GM12878 (cell line): ENCODE results near the gene WNT5B. TPM values are rescaled to one million over a fixed set of nuclear protein-coding genes. Genes with fewer than 3 reads are reported as not detected.

Experiments
- CHD4 ChIP-seq: fragments of 200-600 bp; sonication (generic); IDR thresholded peaks from 2 replicates; pipeline ENCODE4 v1.6.1; 2016; ENCODE audit warnings: mild to moderate bottlenecking
- EGR1 ChIP-seq, 2 experiments: IDR thresholded peaks; 1 replicate in 1 of 2; 2 replicates in 1 of 2; pipeline ENCODE4 v1.6.1; 2011 to 2012; ENCODE audit warnings: low read depth in 2 of 2, low read length in 2 of 2, borderline replicate concordance in 1 of 2, mild to moderate bottlenecking in 1 of 2, moderate library complexity in 1 of 2
- ESRRA ChIP-seq: IDR thresholded peaks from 2 replicates; pipeline ENCODE4 v1.6.1; 2012; ENCODE audit warnings: mild to moderate bottlenecking, low read length, improper control_type of control experiment
- HDAC6 ChIP-seq: fragments of 200-600 bp; sonication (generic); IDR thresholded peaks from one replicate; pipeline ENCODE4 v1.8.0; 2017; ENCODE audit warnings: antibody characterized with exemption; ENCODE audit not compliant: unreplicated experiment
- HDGF ChIP-seq: fragments of 450-650 bp; IDR thresholded peaks from 2 replicates; pipeline ENCODE4 v1.6.1; 2016; ENCODE audit warnings: antibody characterized with exemption
- IKZF2 ChIP-seq, 2 experiments: fragments of 450-650 bp; IDR thresholded peaks; 2 replicates each; pipeline ENCODE4 v1.6.1; 2017; ENCODE audit warnings: mild to moderate bottlenecking in 2 of 2, moderate library complexity in 2 of 2
- IRF4 ChIP-seq: IDR thresholded peaks from 2 replicates; pipeline ENCODE4 v1.6.1; 2011; ENCODE audit warnings: low read depth, low read length
- MYB ChIP-seq: fragments of 150-350 bp; IDR thresholded peaks from 2 replicates; pipeline ENCODE4 v1.6.1; 2014; ENCODE audit warnings: mild to moderate bottlenecking, low read depth, low read length, borderline replicate concordance
- NBN ChIP-seq: fragments of 450-650 bp; IDR thresholded peaks from 2 replicates; pipeline ENCODE4 v1.6.1; 2016
- POLR2AphosphoS2 ChIP-seq: IDR thresholded peaks from 2 replicates; pipeline ENCODE4 v1.6.1; 2011; ENCODE audit warnings: low read depth, mild to moderate bottlenecking, low read length, improper control_type of control experiment, moderate library complexity
- SMAD1 ChIP-seq: fragments of 450-650 bp; IDR thresholded peaks from 2 replicates; pipeline ENCODE4 v1.6.1; 2018; ENCODE audit warnings: mild to moderate bottlenecking, low read depth; ENCODE audit not compliant: partially characterized antibody
- SP1 ChIP-seq: IDR thresholded peaks from one replicate; pipeline ENCODE4 v1.6.1; 2011; ENCODE audit warnings: low read depth, low read length
- SRF ChIP-seq, 2 experiments: IDR thresholded peaks; 2 replicates each; pipeline ENCODE4 v1.6.1; 2011; ENCODE audit warnings: low read depth in 2 of 2, low read length in 2 of 2, mild to moderate bottlenecking in 1 of 2, moderate library complexity in 1 of 2
- SUZ12 ChIP-seq: fragments of 200-600 bp; sonication (generic); IDR thresholded peaks from one replicate; pipeline ENCODE4 v1.6.1; 2018; ENCODE audit warnings: antibody characterized with exemption, mild to moderate bottlenecking; ENCODE audit not compliant: unreplicated experiment
- TCF3 ChIP-seq: IDR thresholded peaks from 2 replicates; pipeline ENCODE4 v1.6.1; 2012; ENCODE audit warnings: low read depth, mild to moderate bottlenecking, low read length, borderline replicate concordance; ENCODE audit not compliant: insufficient read depth
- ZNF207 ChIP-seq: fragments of 450-650 bp; IDR thresholded peaks from 2 replicates; pipeline ENCODE4 v1.6.1; 2014; ENCODE audit warnings: antibody characterized with exemption, mild to moderate bottlenecking, borderline replicate concordance
- polyA plus RNA-seq, 11 experiments: library from polyadenylated mRNA; depleted of rRNA in 4 of 11; unstranded in 6 of 11; stranded (reverse) in 5 of 11; fragments of >200 nt; fragmentation: Nextera tagmentation in 4 of 11; fragmentation: Illumina TruSeq in 1 of 11; extraction: Ambion mirVana in 4 of 11; extraction: Trizol in 1 of 11; gene quantifications; 1 replicate in 1 of 11; 2 replicates in 10 of 11; pipeline versions ENCODE4 v1.2.1 to v1.2.3, GENCODE V29; 2011 to 2016; ENCODE audit warnings: inconsistent platforms in 2 of 11, missing spikeins in 2 of 11, low read depth in 1 of 11
- total RNA-seq, 4 experiments: library from RNA; depleted of rRNA in 3 of 4; stranded (reverse); fragments of >200 nt in 3 of 4; fragmentation: Illumina TruSeq in 1 of 4; extraction: Trizol in 1 of 4; gene quantifications; 2 replicates each; pipeline versions ENCODE4 v1.2.1 to v1.2.3, GENCODE V29; 2013 to 2021
- TF ChIP-seq, protein P1 (sequence below): IDR thresholded peaks from 2 replicates; pipeline ENCODE4 v1.6.1; 2012; ENCODE audit warnings: low read depth, low read length, improper control_type of control experiment
- TF ChIP-seq, protein P2 (sequence below): fragments of 450-650 bp; IDR thresholded peaks from 2 replicates; pipeline ENCODE4 v1.6.1; 2017; ENCODE audit warnings: low read depth, mild to moderate bottlenecking, moderate library complexity
- TF ChIP-seq, protein P3 (sequence below): IDR thresholded peaks from 2 replicates; pipeline ENCODE4 v1.6.1; 2012; ENCODE audit warnings: low read depth, low read length, improper control_type of control experiment
- TF ChIP-seq, protein P4 (sequence below): fragments of 450-650 bp; formaldehyde crosslinking; IDR thresholded peaks from 2 replicates; pipeline ENCODE4 v1.4.0; 2020; ENCODE audit warnings: mild to moderate bottlenecking, moderate library complexity
- TF ChIP-seq, protein P5 (sequence below): fragments of 450-650 bp; IDR thresholded peaks from 2 replicates; pipeline ENCODE4 v1.6.1; 2016; ENCODE audit warnings: mild to moderate bottlenecking

The WNT5B gene
- total and polyA plus RNA-seq, 10 of the 15 experiments (the other 5 are each of a cell fraction or from before 2014, with no cell fraction given), result 0.45 to 18.3 (median 5.4) TPM

DNA sequence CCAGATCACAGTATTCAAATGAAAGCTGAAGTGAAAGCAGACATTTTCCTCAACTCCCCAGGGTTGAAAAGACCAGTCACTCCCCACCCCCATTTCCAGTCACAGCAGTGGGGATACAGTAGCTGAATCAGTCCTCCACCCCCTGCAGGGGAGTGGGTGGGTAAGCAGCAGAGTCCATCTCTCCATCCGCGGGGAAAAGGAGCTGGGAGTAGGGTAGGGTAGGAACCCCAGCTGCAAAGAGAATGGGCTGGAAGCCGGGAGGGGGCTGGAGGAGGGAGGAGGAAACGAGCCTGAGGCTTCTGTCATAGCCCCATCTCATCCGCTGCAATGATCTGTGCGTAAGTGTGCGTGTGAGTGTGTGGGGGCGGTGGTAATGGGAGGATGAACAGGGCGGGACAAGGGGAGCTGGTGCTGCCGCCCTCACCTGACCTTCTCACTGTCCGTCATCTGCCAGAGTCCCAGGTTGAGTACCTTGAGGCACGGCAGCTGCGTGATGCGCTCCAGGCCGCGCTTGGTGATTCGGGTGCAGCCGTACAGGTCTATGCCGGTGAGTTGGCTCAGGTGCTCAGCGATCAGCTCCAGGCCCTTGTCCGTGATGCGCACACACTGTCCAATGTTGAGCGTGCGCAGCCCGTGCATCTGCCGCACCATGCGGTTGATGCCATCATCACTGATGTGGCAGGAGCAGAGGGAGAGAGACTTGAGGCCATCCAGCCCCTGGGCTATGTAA is 36.4 kb upstream of the WNT5B start (continued):
- TF ChIP-seq NBN (peak; percentile 66), HDAC6 (no peak), MYB (no peak), SP1 (no peak), ESRRA (no peak), IRF4 (peak; percentile 50; the same call in 1 of the 2 replicates), SRF (IDR thresholded peaks at IDR 0.05; ENCODE audit: low read depth in 2 of 2, low read length in 2 of 2) (no peak), SMAD1 (no peak), TCF3 (peak; percentile 9; the same call in 1 of the 2 replicates), CHD4 (no peak), HDGF (peak; percentile 90), ZNF207 (no peak), EGR1 (IDR thresholded peaks at IDR 0.05; ENCODE audit: borderline replicate concordance in 1 of 2, low read depth in 2 of 2, low read length in 2 of 2) (peak in 1 of 2 experiments; percentile 90; a peak in 2 of 3 replicates), IKZF2 (IDR thresholded peaks at IDR 0.05) (peak; percentile 17 to 45; a peak in 1 of 4 replicates), POLR2AphosphoS2 (no peak; the same call in 1 of the 2 replicates), SUZ12 (no peak)
- TF ChIP-seq, protein P1, sequence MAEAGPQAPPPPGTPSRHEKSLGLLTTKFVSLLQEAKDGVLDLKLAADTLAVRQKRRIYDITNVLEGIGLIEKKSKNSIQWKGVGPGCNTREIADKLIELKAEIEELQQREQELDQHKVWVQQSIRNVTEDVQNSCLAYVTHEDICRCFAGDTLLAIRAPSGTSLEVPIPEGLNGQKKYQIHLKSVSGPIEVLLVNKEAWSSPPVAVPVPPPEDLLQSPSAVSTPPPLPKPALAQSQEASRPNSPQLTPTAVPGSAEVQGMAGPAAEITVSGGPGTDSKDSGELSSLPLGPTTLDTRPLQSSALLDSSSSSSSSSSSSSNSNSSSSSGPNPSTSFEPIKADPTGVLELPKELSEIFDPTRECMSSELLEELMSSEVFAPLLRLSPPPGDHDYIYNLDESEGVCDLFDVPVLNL, result no peak
- TF ChIP-seq, protein P2, sequence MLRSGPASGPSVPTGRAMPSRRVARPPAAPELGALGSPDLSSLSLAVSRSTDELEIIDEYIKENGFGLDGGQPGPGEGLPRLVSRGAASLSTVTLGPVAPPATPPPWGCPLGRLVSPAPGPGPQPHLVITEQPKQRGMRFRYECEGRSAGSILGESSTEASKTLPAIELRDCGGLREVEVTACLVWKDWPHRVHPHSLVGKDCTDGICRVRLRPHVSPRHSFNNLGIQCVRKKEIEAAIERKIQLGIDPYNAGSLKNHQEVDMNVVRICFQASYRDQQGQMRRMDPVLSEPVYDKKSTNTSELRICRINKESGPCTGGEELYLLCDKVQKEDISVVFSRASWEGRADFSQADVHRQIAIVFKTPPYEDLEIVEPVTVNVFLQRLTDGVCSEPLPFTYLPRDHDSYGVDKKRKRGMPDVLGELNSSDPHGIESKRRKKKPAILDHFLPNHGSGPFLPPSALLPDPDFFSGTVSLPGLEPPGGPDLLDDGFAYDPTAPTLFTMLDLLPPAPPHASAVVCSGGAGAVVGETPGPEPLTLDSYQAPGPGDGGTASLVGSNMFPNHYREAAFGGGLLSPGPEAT, result peak; percentile 54; the same call in 1 of the 2 replicates
- TF ChIP-seq, protein P3, sequence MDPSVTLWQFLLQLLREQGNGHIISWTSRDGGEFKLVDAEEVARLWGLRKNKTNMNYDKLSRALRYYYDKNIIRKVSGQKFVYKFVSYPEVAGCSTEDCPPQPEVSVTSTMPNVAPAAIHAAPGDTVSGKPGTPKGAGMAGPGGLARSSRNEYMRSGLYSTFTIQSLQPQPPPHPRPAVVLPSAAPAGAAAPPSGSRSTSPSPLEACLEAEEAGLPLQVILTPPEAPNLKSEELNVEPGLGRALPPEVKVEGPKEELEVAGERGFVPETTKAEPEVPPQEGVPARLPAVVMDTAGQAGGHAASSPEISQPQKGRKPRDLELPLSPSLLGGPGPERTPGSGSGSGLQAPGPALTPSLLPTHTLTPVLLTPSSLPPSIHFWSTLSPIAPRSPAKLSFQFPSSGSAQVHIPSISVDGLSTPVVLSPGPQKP, result no peak
- TF ChIP-seq, protein P4, sequence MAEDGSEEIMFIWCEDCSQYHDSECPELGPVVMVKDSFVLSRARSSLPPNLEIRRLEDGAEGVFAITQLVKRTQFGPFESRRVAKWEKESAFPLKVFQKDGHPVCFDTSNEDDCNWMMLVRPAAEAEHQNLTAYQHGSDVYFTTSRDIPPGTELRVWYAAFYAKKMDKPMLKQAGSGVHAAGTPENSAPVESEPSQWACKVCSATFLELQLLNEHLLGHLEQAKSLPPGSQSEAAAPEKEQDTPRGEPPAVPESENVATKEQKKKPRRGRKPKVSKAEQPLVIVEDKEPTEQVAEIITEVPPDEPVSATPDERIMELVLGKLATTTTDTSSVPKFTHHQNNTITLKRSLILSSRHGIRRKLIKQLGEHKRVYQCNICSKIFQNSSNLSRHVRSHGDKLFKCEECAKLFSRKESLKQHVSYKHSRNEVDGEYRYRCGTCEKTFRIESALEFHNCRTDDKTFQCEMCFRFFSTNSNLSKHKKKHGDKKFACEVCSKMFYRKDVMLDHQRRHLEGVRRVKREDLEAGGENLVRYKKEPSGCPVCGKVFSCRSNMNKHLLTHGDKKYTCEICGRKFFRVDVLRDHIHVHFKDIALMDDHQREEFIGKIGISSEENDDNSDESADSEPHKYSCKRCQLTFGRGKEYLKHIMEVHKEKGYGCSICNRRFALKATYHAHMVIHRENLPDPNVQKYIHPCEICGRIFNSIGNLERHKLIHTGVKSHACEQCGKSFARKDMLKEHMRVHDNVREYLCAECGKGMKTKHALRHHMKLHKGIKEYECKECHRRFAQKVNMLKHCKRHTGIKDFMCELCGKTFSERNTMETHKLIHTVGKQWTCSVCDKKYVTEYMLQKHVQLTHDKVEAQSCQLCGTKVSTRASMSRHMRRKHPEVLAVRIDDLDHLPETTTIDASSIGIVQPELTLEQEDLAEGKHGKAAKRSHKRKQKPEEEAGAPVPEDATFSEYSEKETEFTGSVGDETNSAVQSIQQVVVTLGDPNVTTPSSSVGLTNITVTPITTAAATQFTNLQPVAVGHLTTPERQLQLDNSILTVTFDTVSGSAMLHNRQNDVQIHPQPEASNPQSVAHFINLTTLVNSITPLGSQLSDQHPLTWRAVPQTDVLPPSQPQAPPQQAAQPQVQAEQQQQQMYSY (CRISPR knock-in tag), result no peak
- TF ChIP-seq, protein P5, sequence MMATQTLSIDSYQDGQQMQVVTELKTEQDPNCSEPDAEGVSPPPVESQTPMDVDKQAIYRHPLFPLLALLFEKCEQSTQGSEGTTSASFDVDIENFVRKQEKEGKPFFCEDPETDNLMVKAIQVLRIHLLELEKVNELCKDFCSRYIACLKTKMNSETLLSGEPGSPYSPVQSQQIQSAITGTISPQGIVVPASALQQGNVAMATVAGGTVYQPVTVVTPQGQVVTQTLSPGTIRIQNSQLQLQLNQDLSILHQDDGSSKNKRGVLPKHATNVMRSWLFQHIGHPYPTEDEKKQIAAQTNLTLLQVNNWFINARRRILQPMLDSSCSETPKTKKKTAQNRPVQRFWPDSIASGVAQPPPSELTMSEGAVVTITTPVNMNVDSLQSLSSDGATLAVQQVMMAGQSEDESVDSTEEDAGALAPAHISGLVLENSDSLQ, result peak; percentile 81
